ENCODE data around the gene LARP4.

DNA sequence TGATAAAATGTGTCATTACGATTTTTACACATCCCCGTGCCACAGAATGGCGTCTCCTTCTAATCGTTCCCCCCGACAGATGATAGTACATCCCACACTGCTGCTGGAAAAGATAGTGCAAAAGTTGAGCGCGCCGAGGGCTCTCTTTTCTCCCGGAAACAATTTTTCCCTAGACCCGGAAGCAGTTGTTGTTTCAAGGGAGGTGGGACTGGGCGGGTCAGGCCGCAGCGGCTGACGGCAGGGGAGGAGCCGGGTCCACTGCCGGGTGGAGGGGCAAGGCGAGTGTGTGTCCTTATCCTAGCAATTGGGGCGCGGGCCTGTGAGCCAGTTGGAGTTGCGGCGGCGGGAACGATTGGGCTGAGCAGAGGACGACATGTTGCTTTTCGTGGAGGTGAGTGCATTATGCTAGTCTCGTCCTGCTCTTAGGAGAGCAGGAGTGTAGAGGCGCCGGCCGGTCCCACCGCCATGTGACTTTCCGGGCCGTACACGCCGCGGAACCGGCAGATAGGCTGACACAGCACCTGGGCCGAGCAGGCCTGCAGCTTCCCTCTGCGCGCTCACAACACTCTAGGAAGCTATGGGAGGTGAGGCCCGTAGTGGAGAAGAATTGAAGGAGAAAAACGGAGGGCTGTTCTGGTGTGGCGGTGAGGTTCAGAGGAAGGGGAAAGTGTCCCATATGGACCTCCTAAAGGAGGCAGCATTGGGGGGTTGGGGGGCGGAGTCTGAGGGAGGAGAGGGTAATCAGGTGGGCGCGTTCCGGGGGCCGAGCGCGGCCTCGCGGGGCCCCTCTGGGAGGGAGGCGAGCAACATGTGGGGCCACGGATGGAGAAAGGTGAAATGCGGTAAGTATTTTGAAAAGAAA is at the start of gene LARP4:
- peak; percentile 83 to 87 for TF ChIP-seq POLR2A (IDR thresholded peaks at IDR 0.05)
- TF ChIP-seq CTCF (IDR thresholded peaks at IDR 0.05) = no peak
- TF ChIP-seq EP300 (IDR thresholded peaks at IDR 0.05) = no peak

Data from gastroesophageal sphincter (tissue), 3 donors.